ENCODE results near the gene TUBGCP2. TPM values are rescaled to one million over a fixed set of nuclear protein-coding genes. Genes with fewer than 3 reads are reported as not detected.

Gene TUBGCP2, protein sequence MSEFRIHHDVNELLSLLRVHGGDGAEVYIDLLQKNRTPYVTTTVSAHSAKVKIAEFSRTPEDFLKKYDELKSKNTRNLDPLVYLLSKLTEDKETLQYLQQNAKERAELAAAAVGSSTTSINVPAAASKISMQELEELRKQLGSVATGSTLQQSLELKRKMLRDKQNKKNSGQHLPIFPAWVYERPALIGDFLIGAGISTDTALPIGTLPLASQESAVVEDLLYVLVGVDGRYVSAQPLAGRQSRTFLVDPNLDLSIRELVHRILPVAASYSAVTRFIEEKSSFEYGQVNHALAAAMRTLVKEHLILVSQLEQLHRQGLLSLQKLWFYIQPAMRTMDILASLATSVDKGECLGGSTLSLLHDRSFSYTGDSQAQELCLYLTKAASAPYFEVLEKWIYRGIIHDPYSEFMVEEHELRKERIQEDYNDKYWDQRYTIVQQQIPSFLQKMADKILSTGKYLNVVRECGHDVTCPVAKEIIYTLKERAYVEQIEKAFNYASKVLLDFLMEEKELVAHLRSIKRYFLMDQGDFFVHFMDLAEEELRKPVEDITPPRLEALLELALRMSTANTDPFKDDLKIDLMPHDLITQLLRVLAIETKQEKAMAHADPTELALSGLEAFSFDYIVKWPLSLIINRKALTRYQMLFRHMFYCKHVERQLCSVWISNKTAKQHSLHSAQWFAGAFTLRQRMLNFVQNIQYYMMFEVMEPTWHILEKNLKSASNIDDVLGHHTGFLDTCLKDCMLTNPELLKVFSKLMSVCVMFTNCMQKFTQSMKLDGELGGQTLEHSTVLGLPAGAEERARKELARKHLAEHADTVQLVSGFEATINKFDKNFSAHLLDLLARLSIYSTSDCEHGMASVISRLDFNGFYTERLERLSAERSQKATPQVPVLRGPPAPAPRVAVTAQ
- total RNA-seq, result 58.2 TPM

DNA sequence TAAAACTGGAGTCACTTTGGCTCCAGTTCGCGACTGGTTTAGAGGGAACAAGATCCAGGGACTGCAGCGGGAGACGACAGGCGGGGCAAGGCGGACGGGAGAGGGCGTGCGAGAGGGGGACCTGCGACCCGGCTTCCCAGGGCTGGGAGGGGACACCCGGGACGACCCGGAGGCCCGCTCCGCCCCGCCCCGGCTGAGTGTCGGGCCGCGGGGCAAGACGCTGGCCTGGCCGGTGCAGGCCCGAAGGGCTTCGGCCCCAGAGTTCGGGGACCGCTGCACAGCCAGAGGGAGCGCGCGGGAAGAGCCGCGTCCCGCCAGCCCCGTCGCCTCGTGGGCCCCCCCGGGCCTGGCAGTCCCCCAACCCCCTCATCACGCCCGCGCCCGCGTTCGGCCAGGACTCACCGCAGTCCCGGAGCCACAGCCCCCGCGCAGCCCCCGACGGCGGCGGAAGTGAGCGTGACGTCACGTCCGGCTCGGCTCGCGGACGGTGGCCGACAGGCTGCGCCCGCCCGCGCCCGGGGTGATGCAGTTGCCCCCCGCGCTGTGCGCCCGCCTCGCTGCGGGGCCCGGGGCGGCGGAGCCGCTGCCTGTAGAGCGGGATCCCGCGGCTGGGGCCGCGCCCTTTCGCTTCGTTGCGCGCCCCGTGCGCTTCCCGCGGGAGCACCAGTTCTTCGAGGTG is at the start of gene TUBGCP2, which contains the start of gene ZNF511:
Gene TUBGCP2 (minus strand): TSS at position 452 of the 679 bp plus-strand sequence. CDS start 5,931 bp downstream, outside the sequence.
Gene ZNF511 (plus strand): TSS at position 494 of the 679 bp plus-strand sequence. CDS start 30 bp downstream, at position 524.

DNA sequence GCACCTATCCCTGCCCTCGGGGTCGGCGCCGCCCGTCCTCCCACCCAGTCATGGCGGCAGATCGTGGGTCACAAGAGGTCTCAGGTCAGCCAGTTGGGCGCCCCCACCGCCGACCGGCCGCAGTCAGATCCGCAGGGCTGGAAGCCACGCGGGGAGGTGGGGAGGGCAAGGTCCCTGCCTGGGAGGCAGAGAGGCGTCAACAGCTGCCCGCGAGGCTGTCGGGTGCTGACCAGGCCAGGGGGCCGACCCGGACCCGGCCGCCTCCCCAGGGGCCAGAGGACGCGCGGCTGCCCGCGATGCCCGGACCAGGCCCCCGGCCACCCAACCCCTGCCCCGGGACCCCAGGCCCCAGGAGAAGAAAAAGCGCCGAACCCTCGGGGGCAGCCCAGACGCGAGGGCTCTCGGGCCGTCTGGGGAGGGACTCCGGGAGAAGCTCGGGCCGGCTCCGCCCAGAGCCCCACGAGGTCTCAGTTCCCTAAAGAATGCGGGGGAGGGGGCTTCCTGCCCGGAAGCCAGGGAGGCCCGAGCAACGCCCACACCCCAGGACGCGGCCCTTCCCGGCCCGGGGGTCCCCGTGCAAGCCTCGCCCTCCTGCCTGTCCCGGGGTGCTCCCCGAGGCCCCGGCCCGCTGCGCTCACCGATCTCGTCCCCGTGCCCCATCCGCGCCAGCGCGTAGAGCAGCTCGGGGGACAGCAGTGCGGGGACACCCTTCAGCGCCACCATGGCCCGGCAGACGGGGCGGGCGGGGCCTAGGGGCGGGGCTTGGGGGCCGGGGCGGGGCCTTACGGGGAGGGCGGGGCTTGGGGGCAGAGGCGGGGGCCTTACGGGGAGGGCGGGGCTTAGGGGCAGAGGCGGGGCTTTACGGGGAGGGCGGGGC is 48.9 kb upstream of the TUBGCP2 start, which contains the start of gene FUOM:
Gene FUOM (minus strand): TSS at position 735 of the 877 bp plus-strand sequence. CDS start 12 bp downstream, at position 723.

DNA sequence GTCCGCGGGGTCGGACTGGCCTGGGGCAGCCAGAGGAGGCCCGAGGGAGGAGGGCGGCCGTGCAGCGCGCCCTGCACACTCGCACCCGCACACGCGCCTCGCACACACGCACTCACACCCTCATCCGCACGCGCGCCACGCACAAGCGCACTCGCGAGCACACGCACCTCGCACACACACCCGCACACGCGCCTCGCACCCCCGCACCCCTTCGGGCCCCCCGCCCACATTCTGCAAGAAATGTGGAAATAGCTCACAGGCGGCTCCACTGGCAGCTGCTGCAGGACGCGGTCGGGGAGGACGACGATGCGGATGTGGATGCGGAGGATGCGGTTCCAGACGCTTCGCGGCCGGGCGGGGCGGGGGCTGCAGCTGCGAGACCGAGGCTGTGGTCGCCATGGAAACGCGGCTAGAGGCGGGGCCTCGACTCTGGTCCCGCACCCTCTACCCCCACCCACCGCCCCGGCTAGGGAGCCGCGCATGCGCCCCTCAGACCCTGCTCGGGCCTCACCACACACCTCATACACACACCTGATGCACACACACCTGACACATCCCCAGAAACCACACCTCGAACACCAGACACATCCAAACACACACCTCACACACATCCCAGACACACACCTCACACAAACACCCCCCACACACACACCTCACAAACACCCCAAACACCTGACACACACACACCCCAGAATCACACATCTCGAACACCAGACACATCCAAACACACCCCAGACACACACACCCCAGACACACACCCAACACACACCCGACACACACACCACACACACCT is 28.1 kb upstream of the TUBGCP2 start, which contains the start of gene CALY:
Gene CALY (minus strand): TSS at position 320 of the 793 bp plus-strand sequence. CDS start 7,907 bp downstream, outside the sequence.

DNA sequence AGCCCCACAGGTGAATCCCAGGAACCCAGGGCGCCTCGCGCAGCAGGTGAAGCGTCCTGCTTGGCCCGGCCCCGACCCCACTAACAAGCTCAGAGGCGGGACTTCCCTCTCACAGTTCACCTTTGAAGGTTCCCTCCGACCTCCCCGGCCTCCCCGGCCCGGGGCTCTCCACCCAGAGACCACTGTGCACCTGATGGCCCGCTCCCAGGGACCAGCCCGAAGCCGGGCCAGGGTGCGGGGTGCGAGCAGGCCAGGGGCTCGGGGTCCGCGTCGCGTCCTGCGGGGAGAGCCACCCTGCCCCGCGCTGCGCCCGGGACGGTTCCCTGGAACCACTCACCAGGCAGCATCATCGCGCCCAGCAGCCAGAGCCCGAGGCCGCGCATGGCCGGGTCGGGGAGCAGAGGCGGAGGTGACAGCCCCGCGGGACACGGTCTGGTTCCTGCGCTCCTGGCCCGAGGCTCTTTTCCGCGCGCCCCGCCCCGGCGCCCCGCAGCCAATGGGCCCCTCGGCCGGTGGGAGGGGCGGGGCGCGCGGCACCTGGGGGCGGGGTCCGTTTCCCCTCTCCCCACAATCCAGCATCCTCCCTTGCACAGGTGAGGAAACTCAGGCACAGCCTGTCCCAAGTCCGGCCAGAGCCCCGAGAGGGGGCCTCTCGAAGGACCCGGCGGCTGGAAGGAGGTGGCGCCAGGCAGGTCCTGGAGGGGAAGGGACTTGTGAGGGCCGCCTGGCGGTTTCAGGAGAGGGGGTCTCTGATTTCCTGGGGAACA is 32.1 kb downstream of the TUBGCP2 start, which contains the start of gene ADAM8:
Gene ADAM8 (minus strand): TSS at position 434 of the 767 bp plus-strand sequence. CDS start 51 bp downstream, at position 383.

DNA sequence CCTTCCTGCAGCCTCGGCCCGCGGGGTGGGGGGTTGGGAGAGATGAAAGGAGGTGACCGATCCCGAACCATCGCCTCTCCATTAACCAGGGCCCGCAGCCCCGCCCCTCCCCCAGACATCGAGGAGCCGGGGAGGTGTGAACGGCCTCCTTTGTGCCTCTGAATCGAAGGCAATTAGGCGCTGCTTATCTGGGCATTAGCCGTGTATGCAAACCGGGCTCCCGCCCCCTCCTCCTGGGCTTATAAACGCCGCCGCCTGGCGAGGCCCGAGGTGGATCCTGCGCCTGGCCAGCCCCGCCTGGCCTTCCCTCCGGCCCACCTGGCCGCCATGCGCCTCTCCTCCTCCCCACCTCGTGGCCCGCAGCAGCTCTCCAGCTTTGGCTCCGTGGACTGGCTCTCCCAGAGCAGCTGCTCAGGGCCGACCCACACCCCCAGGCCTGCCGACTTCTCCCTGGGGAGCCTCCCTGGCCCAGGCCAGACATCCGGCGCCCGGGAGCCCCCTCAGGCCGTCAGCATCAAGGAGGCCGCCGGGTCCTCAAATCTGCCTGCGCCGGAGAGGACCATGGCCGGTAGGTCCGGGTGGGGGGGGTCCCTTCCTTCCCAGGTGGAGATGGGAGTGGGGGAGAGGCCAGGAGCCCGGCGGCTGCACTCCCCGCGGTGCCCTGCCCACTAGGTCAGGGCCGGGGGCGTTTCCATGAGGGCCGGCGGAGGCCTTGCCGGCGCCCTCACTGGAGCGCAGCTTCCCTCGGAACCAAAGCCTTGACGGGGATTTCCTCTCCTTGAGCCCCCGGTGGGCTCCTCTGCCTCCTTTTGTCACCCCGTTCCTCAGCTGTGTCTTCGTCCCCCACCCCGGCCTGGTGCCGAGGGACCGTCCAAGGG is 70.8 kb downstream of the TUBGCP2 start, which contains the start of gene VENTX:
Gene VENTX (plus strand): TSS at position 268 of the 878 bp plus-strand sequence. CDS start 60 bp downstream, at position 328.

DNA sequence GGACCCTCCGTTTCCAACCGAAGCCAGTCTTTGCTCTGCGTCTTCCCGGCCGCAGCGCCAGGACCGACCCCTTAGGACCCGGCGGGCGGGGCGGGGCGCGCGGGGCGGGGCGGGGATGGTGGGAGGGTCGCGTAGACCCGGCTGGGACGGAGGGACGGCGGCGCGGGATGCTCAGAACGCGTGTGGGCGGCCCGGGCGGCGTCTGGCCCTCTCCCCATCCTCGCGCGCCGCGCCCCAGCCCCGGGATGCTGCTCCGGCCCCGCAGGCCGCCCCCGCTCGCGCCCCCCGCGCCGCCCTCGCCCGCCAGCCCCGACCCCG is 78.7 kb downstream of the TUBGCP2 start, which contains the start of gene UTF1:
Gene UTF1 (plus strand): TSS at position 174 of the 318 bp plus-strand sequence. CDS start 72 bp downstream, at position 246.

Small RNA genes within 50 kb of the gene (small RNA-seq; reads per million reads assigned to genes)
- gene BANF1P2 (ENCODE audit: low replicate concordance), result not detected

Other genes starting within 250 kb of the TUBGCP2 start
- 5.3 TPM for gene ADGRA1, start 220.9 kb downstream of the TUBGCP2 start, total RNA-seq
- gene KNDC1, start 148.7 kb downstream of the TUBGCP2 start, total RNA-seq, result 12.2 TPM
- not detected for gene UTF1, start 78.7 kb downstream of the TUBGCP2 start, total RNA-seq
- not detected for gene VENTX, start 71.0 kb downstream of the TUBGCP2 start, total RNA-seq
- gene ADAM8, start 32.0 kb downstream of the TUBGCP2 start, total RNA-seq, result 2.8 TPM
- 7.2 TPM for gene ZNF511, start within 50 bp of the TUBGCP2 start, total RNA-seq
- gene CALY, start 28.0 kb upstream of the TUBGCP2 start, total RNA-seq, result 13.5 TPM
- gene PRAP1, start 38.5 kb upstream of the TUBGCP2 start, total RNA-seq, result not detected
- gene FUOM, start 49.1 kb upstream of the TUBGCP2 start, total RNA-seq, result 11.9 TPM
- gene ECHS1, start 64.5 kb upstream of the TUBGCP2 start, total RNA-seq, result 31.9 TPM
- gene PAOX, start 70.4 kb upstream of the TUBGCP2 start, total RNA-seq, result 13.8 TPM
- gene MTG1, start 85.3 kb upstream of the TUBGCP2 start, total RNA-seq, result 36.3 TPM
- 13.1 TPM for gene SPRN, start 115.8 kb upstream of the TUBGCP2 start, total RNA-seq
- gene SCART1, start 145.1 kb upstream of the TUBGCP2 start, total RNA-seq, result 2.8 TPM
- 16.3 TPM for gene CYP2E1, start 218.5 kb upstream of the TUBGCP2 start, total RNA-seq